ENCODE data around the gene HHAT.

DNA sequence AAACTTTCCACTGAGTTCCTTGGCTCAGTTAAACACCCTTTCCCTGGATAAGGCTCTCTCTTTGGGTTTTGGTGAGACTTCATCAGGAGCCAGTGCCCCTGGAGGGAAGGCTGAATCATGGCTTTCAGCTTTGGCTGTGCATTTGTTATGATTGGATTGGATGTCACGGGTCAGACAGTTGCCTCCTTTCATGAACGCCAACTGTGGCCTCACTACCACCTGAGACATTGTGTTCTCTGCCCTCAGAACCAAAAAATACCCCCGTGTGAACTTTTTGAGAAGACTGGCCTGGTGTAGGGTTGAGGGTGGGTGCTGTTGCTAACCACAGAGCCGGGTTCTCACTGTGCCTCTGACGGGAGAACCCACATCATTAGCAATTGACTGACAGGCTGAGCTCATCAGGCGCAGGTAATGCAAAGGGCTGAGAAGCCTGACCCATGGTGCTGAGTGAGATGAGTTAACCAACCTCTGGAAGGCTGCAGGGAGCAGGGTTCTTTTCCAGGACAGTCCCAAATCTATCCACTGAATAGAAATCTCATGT lies 65.6 kb downstream of the HHAT start:
- TF ChIP-seq, protein P1, sequence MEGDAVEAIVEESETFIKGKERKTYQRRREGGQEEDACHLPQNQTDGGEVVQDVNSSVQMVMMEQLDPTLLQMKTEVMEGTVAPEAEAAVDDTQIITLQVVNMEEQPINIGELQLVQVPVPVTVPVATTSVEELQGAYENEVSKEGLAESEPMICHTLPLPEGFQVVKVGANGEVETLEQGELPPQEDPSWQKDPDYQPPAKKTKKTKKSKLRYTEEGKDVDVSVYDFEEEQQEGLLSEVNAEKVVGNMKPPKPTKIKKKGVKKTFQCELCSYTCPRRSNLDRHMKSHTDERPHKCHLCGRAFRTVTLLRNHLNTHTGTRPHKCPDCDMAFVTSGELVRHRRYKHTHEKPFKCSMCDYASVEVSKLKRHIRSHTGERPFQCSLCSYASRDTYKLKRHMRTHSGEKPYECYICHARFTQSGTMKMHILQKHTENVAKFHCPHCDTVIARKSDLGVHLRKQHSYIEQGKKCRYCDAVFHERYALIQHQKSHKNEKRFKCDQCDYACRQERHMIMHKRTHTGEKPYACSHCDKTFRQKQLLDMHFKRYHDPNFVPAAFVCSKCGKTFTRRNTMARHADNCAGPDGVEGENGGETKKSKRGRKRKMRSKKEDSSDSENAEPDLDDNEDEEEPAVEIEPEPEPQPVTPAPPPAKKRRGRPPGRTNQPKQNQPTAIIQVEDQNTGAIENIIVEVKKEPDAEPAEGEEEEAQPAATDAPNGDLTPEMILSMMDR (IDR thresholded peaks at IDR 0.05) = no peak
- no peak for TF ChIP-seq POLR2A (IDR thresholded peaks at IDR 0.05; ENCODE audit: low read length)
